Measurements from ENCODE around the gene TAGLN2. TPM values are rescaled to one million over a fixed set of nuclear protein-coding genes. Genes with fewer than 3 reads are reported as not detected.

The TAGLN2 gene
- total and polyA plus RNA-seq, 9 of the 15 experiments (the other 6 are each of a cell fraction or from before 2014, with no cell fraction given) = 192 to 683 (median 455) TPM

- TF ChIP-seq FOSL1 (tag; conservative IDR thresholded peaks at IDR 0.05) (peak; percentile 98), MEF2A (IDR thresholded peaks at IDR 0.05; ENCODE audit: control insufficient read depth, low read depth, low read length) (no peak), ZFP30 (CRISPR knock-in tag; IDR thresholded peaks at IDR 0.05; ENCODE audit: borderline replicate concordance) (no peak), DNMT1 (IDR thresholded peaks at IDR 0.05) (no peak), CHD4 (IDR thresholded peaks at IDR 0.05; ENCODE audit: insufficient read depth, insufficient replicate concordance, low read depth, low read length, poor library complexity, severe bottlenecking) (no peak), SMARCC2 (IDR thresholded peaks at IDR 0.05; ENCODE audit: low read depth) (peak; percentile 65), TAF9B (IDR thresholded peaks at IDR 0.05; ENCODE audit: partially characterized antibody) (peak; percentile 87), POLR2AphosphoS5 (IDR thresholded peaks at IDR 0.05; ENCODE audit: control insufficient read depth, insufficient read depth, low read depth, low read length) (peak; percentile 74), NCOR1 (IDR thresholded peaks at IDR 0.05) (peak; percentile 85), FUS (optimal IDR thresholded peaks at IDR 0.05; ENCODE audit: low read depth, low read length) (peak; percentile 57), ZNF75A (CRISPR knock-in tag; IDR thresholded peaks at IDR 0.05) (no peak), ZNF146 (CRISPR knock-in tag; IDR thresholded peaks at IDR 0.05; ENCODE audit: unreplicated experiment) (no peak), MECOM (CRISPR knock-in tag; IDR thresholded peaks at IDR 0.05) (no peak), ZNF57 (CRISPR knock-in tag; IDR thresholded peaks at IDR 0.05) (no peak), TFAM (CRISPR knock-in tag; conservative IDR thresholded peaks at IDR 0.05) (no peak), KAT8 (IDR thresholded peaks at IDR 0.05; ENCODE audit: low read depth) (no peak), ZNF507 (tag; conservative IDR thresholded peaks at IDR 0.05) (no peak), MAFG (tag; conservative IDR thresholded peaks at IDR 0.05) (no peak)
- TF ChIP-seq, protein P1, sequence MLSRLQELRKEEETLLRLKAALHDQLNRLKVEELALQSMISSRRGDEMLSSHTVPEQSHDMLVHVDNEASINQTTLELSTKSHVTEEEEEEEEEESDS (CRISPR knock-in tag; IDR thresholded peaks at IDR 0.05) = no peak
- TF ChIP-seq, protein P2, sequence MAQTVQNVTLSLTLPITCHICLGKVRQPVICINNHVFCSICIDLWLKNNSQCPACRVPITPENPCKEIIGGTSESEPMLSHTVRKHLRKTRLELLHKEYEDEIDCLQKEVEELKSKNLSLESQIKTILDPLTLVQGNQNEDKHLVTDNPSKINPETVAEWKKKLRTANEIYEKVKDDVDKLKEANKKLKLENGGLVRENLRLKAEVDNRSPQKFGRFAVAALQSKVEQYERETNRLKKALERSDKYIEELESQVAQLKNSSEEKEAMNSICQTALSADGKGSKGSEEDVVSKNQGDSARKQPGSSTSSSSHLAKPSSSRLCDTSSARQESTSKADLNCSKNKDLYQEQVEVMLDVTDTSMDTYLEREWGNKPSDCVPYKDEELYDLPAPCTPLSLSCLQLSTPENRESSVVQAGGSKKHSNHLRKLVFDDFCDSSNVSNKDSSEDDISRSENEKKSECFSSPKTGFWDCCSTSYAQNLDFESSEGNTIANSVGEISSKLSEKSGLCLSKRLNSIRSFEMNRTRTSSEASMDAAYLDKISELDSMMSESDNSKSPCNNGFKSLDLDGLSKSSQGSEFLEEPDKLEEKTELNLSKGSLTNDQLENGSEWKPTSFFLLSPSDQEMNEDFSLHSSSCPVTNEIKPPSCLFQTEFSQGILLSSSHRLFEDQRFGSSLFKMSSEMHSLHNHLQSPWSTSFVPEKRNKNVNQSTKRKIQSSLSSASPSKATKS (CRISPR knock-in tag; IDR thresholded peaks at IDR 0.05) = no peak
- TF ChIP-seq, protein P3, sequence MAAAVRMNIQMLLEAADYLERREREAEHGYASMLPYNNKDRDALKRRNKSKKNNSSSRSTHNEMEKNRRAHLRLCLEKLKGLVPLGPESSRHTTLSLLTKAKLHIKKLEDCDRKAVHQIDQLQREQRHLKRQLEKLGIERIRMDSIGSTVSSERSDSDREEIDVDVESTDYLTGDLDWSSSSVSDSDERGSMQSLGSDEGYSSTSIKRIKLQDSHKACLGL (CRISPR knock-in tag; IDR thresholded peaks at IDR 0.05; ENCODE audit: borderline replicate concordance, poor library complexity, severe bottlenecking) = no peak
- TF ChIP-seq, protein P4, sequence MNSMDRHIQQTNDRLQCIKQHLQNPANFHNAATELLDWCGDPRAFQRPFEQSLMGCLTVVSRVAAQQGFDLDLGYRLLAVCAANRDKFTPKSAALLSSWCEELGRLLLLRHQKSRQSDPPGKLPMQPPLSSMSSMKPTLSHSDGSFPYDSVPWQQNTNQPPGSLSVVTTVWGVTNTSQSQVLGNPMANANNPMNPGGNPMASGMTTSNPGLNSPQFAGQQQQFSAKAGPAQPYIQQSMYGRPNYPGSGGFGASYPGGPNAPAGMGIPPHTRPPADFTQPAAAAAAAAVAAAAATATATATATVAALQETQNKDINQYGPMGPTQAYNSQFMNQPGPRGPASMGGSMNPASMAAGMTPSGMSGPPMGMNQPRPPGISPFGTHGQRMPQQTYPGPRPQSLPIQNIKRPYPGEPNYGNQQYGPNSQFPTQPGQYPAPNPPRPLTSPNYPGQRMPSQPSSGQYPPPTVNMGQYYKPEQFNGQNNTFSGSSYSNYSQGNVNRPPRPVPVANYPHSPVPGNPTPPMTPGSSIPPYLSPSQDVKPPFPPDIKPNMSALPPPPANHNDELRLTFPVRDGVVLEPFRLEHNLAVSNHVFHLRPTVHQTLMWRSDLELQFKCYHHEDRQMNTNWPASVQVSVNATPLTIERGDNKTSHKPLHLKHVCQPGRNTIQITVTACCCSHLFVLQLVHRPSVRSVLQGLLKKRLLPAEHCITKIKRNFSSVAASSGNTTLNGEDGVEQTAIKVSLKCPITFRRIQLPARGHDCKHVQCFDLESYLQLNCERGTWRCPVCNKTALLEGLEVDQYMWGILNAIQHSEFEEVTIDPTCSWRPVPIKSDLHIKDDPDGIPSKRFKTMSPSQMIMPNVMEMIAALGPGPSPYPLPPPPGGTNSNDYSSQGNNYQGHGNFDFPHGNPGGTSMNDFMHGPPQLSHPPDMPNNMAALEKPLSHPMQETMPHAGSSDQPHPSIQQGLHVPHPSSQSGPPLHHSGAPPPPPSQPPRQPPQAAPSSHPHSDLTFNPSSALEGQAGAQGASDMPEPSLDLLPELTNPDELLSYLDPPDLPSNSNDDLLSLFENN (IDR thresholded peaks at IDR 0.05; ENCODE audit: low read depth in 2 of 2, low read length in 2 of 2) = peak in 1 of 2 experiments; percentile 78; a peak in 2 of 4 replicates
These were observed 1.1 kb downstream of the TAGLN2 start (continued) for GRCh38 chr1:159924025-159924790.
